Mesodermal cell (in vitro differentiated cells): Measurements from ENCODE around the gene PARP1.

ENCODE experiments used
- H3K27ac ChIP-seq: 2 replicates; pipeline ENCODE4 v1.7.0; 2013; ENCODE audit warnings: mild to moderate bottlenecking, low read depth, low read length, moderate library complexity; ENCODE audit not compliant: severe bottlenecking
- H3K36me3 ChIP-seq: 2 replicates; pipeline ENCODE4 v1.7.1; 2013; ENCODE audit warnings: mild to moderate bottlenecking, low read length, moderate library complexity; ENCODE audit not compliant: control insufficient read depth, insufficient read depth
- H3K4me1 ChIP-seq: one replicate; pipeline ENCODE4 v1.7.1; 2013; ENCODE audit warnings: mild to moderate bottlenecking, low read length; ENCODE audit not compliant: insufficient read depth, control insufficient read depth, poor library complexity, severe bottlenecking
- H3K4me3 ChIP-seq: 2 replicates; pipeline ENCODE4 v1.7.0; 2013; ENCODE audit warnings: low read length, control low read depth, mild to moderate bottlenecking; ENCODE audit not compliant: insufficient read depth, poor library complexity, severe bottlenecking; ENCODE audit errors: extremely low read depth
- H3K9me3 ChIP-seq: 2 replicates; pipeline ENCODE4 v1.7.1; 2013; ENCODE audit warnings: mild to moderate bottlenecking, low read length, moderate library complexity; ENCODE audit not compliant: control insufficient read depth
- WGBS, 2 experiments: methylation state at CpG; one replicate each; pipeline ENCODE4 v1.1.5; 2013; ENCODE audit warnings: missing lambda C conversion rate in 2 of 2; ENCODE audit not compliant: insufficient coverage in 2 of 2; 5-methylcytosine and 5-hydroxymethylcytosine counted together

PARP1 gene

GRCh38 chr1:226364514-226364899, 43.4 kb downstream of the PARP1 start:
- Histone ChIP-seq H3K4me1 (peaks cover 5% of the 10 kb centered on the region), H3K27ac (no peak overlapping the region), H3K4me3 (no peak overlapping the region), H3K36me3 (peaks cover 93% of the 10 kb centered on the region), H3K9me3 (no peaks in the 10 kb centered on the region)
- 95% methylated on average over 7 of the region's 7 CpGs for WGBS, 2 experiments

GRCh38 chr1:226363801-226364513, 43.9 kb downstream of the PARP1 start:
- Histone ChIP-seq H3K9me3 (no peaks in the 10 kb centered on the region), H3K36me3 (peaks cover 93% of the 10 kb centered on the region), H3K4me3 (no peak overlapping the region), H3K27ac (no peak overlapping the region), H3K4me1 (peaks cover 5% of the 10 kb centered on the region)
- WGBS, 2 experiments = 77 to 83% methylated on average over 8 of the region's 9 CpGs

GRCh38 chr1:226362891-226363447, 44.9 kb downstream of the PARP1 start:
- Histone ChIP-seq H3K4me1 (peaks cover 5% of the 10 kb centered on the region), H3K4me3 (no peak overlapping the region), H3K27ac (no peak overlapping the region), H3K36me3 (peaks cover 94% of the 10 kb centered on the region), H3K9me3 (no peaks in the 10 kb centered on the region)
- WGBS, 2 experiments = 93 to 94% methylated on average over 8 to 9 of the region's 9 CpGs

- peaks cover 94% of the 10 kb centered on the region for H3K36me3 ChIP-seq
- H3K9me3 ChIP-seq = no peaks in the 10 kb centered on the region
- 77 to 80% methylated on average over 6 of the region's 6 CpGs for WGBS, 2 experiments
- H3K27ac ChIP-seq = no peak overlapping the region
- H3K4me1 ChIP-seq = peaks cover 5% of the 10 kb centered on the region
- no peak overlapping the region for H3K4me3 ChIP-seq
Observed at GRCh38 chr1:226362361-226362760, 45.5 kb downstream of the PARP1 start.

GRCh38 chr1:226360106-226360746, 47.7 kb downstream of the PARP1 start:
- H3K4me3 ChIP-seq = no peak overlapping the region
- no peaks in the 10 kb centered on the region for H3K4me1 ChIP-seq
- WGBS, 2 experiments = 92 to 95% methylated on average over 6 to 8 of the region's 8 CpGs
- no peak overlapping the region for H3K27ac ChIP-seq
- peaks cover 74% of the 10 kb centered on the region for H3K36me3 ChIP-seq
- no peaks in the 10 kb centered on the region for H3K9me3 ChIP-seq

GRCh38 chr1:226357416-226357815, 50.5 kb downstream of the PARP1 start:
- H3K4me1 ChIP-seq = peaks cover 3% of the 10 kb centered on the region
- WGBS, 2 experiments = 100% methylated on average over 2 of the region's 2 CpGs
- no peaks in the 10 kb centered on the region for H3K9me3 ChIP-seq
- H3K27ac ChIP-seq = no peak overlapping the region
- H3K36me3 ChIP-seq = peaks cover 48% of the 10 kb centered on the region
- no peak overlapping the region for H3K4me3 ChIP-seq

- no peaks in the 10 kb centered on the region for H3K9me3 ChIP-seq
- peaks cover 3% of the 10 kb centered on the region for H3K4me1 ChIP-seq
- H3K4me3 ChIP-seq = no peak overlapping the region
- peaks cover 33% of the 10 kb centered on the region for H3K36me3 ChIP-seq
- 95 to 100% methylated on average over 4 to 5 of the region's 6 CpGs for WGBS, 2 experiments
- no peak overlapping the region for H3K27ac ChIP-seq
Observed at GRCh38 chr1:226355669-226356551, 52.0 kb downstream of the PARP1 start.

GRCh38 chr1:226355016-226355415, 52.9 kb downstream of the PARP1 start:
- peaks cover 6% of the 10 kb centered on the region for H3K4me1 ChIP-seq
- H3K36me3 ChIP-seq = peaks cover 28% of the 10 kb centered on the region
- H3K4me3 ChIP-seq = no peak overlapping the region
- no peaks in the 10 kb centered on the region for H3K9me3 ChIP-seq
- no peak overlapping the region for H3K27ac ChIP-seq
- 96 to 98% methylated on average over 8 to 10 of the region's 10 CpGs for WGBS, 2 experiments

- H3K4me1 ChIP-seq = peaks cover 6% of the 10 kb centered on the region
- no peak overlapping the region for H3K27ac ChIP-seq
- H3K36me3 ChIP-seq = peaks cover 17% of the 10 kb centered on the region
- H3K9me3 ChIP-seq = no peaks in the 10 kb centered on the region
- H3K4me3 ChIP-seq = no peak overlapping the region
- WGBS, 2 experiments = 90 to 92% methylated on average over 12 to 15 of the region's 15 CpGs
Observed at GRCh38 chr1:226353698-226354525, 54.0 kb downstream of the PARP1 start.

- Histone ChIP-seq H3K27ac (no peak overlapping the region), H3K9me3 (no peaks in the 10 kb centered on the region), H3K36me3 (no peaks in the 10 kb centered on the region), H3K4me1 (peaks cover 6% of the 10 kb centered on the region), H3K4me3 (no peak overlapping the region)
- 80 to 94% methylated on average over 2 to 3 of the region's 3 CpGs for WGBS, 2 experiments
Observed at GRCh38 chr1:226351709-226352108, 56.2 kb downstream of the PARP1 start.
